Right atrium auricular region (tissue), 2 donors: ENCODE results near the gene ANKRD28. TPM values are rescaled to one million over a fixed set of nuclear protein-coding genes. Genes with fewer than 3 reads are reported as not detected.

Source experiments
- DNase-seq: peaks from one replicate; pipeline ENCODE4 v3.0.0-alpha.2; 2019; ENCODE audit warnings: low spot score
- H3K27ac ChIP-seq, 2 donors: fragments of 200-600 bp; sonication (generic); 1 replicate in 1 of 2; 2 replicates in 1 of 2; pipeline ENCODE4 v1.5.1; 2016 to 2019
- H3K27me3 ChIP-seq, 2 donors: fragments of 200-600 bp; sonication (generic); one replicate each; pipeline versions ENCODE4 v1.5.1 to v1.6.0; 2017 to 2019
- H3K36me3 ChIP-seq: fragments of 200-600 bp; sonication (generic); one replicate; pipeline ENCODE4 v1.5.1; 2016
- H3K4me1 ChIP-seq, 2 donors: fragments of 200-600 bp; sonication (generic); one replicate each; pipeline versions ENCODE4 v1.5.1 to v1.6.0; 2017 to 2019
- H3K4me3 ChIP-seq, 2 donors: fragments of 200-600 bp; sonication (generic); 1 replicate in 1 of 2; 2 replicates in 1 of 2; pipeline ENCODE4 v1.5.1; 2017 to 2019; ENCODE audit warnings: mild to moderate bottlenecking in 1 of 2, moderate library complexity in 1 of 2
- H3K9me3 ChIP-seq, 2 donors: fragments of 200-600 bp; sonication (generic); one replicate each; pipeline ENCODE4 v1.5.1; 2019
- total RNA-seq, 2 donors: library from RNA; depleted of rRNA; stranded (reverse); fragments of >200 nt; gene quantifications; one replicate each; pipeline ENCODE4 v1.1.0, GENCODE V29; 2016
- TF ChIP-seq, protein P1 (sequence below), 2 donors: fragments of 200-600 bp; sonication (generic); IDR thresholded peaks; one replicate each; pipeline ENCODE4 v1.5.1; 2019; ENCODE audit warnings: antibody characterized with exemption in 2 of 2

Gene ANKRD28
- total RNA-seq, 2 donors from 2014 or later: 9.2 to 11.3 TPM

DNA sequence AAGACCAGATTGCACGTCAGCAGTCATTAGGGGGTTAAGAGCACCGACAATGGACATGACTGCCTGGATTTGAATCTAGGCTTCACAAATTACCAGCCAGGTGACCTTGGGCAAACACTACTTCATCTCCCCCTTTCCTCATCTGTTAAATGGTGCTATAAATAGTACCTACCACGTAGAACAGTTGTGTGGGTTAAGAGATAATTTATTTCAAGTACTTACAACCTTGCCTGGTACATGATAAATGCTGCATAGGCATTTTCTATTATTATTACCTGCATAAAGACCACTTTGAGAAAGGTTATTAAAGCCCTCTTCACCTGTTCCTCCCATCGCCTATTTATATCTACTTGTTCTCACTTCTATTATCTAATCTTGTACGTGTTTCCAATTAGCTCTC, 131.5 kb downstream of the ANKRD28 start:
- H3K4me1 ChIP-seq: no peaks in the 10 kb centered on the region
- no peaks in the 10 kb centered on the region for H3K27me3 ChIP-seq
- H3K4me3 ChIP-seq: no peak overlapping the region
- TF ChIP-seq, protein P1, sequence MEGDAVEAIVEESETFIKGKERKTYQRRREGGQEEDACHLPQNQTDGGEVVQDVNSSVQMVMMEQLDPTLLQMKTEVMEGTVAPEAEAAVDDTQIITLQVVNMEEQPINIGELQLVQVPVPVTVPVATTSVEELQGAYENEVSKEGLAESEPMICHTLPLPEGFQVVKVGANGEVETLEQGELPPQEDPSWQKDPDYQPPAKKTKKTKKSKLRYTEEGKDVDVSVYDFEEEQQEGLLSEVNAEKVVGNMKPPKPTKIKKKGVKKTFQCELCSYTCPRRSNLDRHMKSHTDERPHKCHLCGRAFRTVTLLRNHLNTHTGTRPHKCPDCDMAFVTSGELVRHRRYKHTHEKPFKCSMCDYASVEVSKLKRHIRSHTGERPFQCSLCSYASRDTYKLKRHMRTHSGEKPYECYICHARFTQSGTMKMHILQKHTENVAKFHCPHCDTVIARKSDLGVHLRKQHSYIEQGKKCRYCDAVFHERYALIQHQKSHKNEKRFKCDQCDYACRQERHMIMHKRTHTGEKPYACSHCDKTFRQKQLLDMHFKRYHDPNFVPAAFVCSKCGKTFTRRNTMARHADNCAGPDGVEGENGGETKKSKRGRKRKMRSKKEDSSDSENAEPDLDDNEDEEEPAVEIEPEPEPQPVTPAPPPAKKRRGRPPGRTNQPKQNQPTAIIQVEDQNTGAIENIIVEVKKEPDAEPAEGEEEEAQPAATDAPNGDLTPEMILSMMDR (IDR thresholded peaks at IDR 0.05): no peak
- H3K9me3 ChIP-seq: no peaks in the 10 kb centered on the region
- no peak overlapping the region for H3K27ac ChIP-seq
- H3K36me3 ChIP-seq: peaks cover 7% of the 10 kb centered on the region
- no peak for DNase-seq

DNA sequence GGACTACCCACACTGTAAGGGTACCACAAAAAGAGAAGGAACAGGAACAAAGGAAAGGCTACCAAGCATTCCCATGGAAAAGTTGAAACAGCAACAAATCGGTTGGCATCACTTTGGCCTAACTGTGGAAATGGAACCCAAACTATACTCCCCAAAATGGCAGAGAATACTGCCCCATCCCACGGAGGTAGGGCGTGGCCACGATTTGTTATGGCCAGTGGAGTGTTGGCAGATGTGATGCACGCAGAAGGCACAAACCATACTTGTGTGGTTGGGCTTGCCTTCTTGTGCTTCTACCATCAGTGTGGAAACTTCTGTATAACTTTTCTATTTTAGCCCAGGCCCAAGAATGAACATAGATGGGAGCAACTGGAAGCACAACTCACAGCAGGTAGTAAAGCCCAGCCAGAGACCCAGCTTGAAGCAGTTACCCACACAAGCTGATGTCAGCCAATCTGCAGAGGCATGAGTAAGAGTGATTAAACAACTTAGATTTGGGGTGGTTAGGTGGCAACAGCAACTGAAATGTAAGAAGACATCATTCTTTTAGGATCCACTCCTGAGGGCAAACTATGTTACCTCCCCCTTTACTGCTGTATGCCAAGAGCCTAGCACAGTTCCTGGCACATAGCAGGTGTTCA, 132.1 kb downstream of the ANKRD28 start:
- Histone ChIP-seq H3K36me3 (peaks cover 7% of the 10 kb centered on the region), H3K4me3 (no peak overlapping the region), H3K27me3 (no peaks in the 10 kb centered on the region), H3K9me3 (no peaks in the 10 kb centered on the region), H3K27ac (no peak overlapping the region), H3K4me1 (no peaks in the 10 kb centered on the region)
- TF ChIP-seq, protein P1 (IDR thresholded peaks at IDR 0.05): no peak
- no peak for DNase-seq

DNA sequence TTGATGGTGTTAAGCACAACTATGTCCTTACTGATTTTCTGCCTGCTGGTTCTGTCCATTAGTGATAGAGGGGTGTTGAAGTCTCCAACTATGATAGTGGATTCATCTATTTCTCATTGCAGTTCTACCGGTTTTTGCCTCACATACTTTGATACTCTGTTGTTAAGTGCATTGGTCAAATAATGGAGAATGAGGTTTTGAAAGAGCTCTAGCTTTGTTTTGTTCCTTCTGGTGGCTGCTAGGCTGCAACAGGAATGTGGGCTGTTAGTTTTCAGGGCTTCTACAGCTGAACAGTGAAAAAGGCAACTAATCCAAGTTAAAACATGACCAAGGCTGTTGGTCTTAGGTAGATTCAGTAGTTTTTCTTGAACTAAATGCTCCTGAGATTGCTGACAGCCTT, 133.6 kb downstream of the ANKRD28 start:
- H3K9me3 ChIP-seq: no peaks in the 10 kb centered on the region
- no peaks in the 10 kb centered on the region for H3K27me3 ChIP-seq
- TF ChIP-seq, protein P1 (IDR thresholded peaks at IDR 0.05): no peak
- no peak overlapping the region for H3K27ac ChIP-seq
- H3K4me1 ChIP-seq: no peaks in the 10 kb centered on the region
- DNase-seq: no peak
- H3K36me3 ChIP-seq: no peaks in the 10 kb centered on the region
- no peak overlapping the region for H3K4me3 ChIP-seq

DNA sequence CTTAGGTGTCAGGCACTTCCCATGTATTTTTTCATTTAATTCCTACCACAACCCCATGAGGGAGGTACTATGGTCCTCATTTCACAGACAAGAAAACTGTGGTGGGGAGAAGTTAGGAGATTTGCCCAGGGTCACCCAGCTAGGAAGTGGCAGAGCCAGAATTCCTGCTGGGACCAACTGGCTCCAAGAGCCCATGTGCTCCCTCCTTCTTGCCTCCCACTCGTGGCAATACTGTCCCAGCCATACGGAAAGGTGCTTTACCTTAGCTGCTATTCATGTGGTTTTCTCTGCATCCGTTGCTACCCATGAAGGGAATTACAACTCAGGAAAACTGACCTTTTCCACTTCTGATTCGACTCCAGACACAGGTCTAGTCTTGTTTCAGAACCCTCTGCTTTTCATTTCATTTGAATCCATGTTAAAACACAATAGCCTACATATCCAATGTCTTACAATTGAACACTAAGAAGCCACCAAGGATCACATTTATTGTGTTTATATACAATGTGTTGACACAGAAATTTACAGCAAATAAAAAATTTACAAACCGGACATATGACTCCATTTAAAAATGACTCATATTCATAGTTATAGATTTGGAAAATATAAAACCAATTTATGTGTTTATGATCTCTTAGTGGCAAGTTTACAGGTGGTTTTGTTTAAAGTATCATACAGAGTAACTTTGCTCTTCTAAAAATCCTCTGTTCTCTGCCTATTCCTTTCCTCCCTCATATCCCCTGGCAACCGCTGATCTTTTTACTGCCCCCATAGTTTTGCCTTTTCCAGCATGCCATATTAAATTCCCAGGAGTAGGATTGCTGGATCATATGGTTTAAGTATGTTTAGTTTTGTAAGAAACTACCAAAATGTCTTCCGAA, 137.5 kb downstream of the ANKRD28 start:
- no peaks in the 10 kb centered on the region for H3K4me1 ChIP-seq
- no peak overlapping the region for H3K4me3 ChIP-seq
- no peaks in the 10 kb centered on the region for H3K36me3 ChIP-seq
- H3K27me3 ChIP-seq: no peaks in the 10 kb centered on the region
- H3K9me3 ChIP-seq: peaks cover 0 to 18% of the 10 kb centered on the region in 2 donors
- no peak for DNase-seq
- TF ChIP-seq, protein P1 (IDR thresholded peaks at IDR 0.05): no peak
- H3K27ac ChIP-seq: no peak overlapping the region

DNA sequence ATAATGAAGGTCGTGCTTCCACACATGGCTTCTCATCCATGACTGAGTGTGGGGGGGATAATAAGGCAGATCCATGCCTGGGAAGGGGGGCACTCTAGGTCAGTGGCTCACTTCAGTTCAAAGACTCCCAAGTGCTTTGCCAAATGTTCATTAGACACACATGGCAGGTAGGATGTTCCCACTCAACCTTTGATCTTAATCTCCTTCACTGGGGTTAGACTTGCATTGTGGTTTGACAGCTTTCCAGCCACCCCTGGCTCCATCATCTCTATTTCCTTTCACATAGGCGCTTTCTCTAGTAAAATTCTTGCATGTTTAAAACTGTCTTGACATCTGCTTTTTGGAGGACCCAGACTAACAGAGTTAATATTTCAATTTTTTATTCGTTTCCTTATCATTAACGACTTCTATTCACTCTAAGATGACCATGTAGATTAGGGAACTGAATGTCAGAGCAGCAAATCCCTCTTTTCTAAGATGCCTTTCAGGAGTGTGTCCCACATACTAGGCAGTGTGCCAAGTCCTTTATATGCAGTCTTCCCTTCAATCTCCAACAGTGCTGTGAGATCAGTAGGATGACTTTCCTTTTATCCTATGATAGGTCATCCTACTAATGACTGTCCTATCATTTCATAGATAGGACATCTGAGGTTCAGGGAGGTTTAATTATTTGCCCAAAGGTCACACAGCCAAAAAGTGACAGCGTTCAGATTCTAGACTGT, 138.4 kb downstream of the ANKRD28 start:
- Histone ChIP-seq H3K9me3 (peaks cover 0 to 18% of the 10 kb centered on the region in 2 donors), H3K4me1 (no peaks in the 10 kb centered on the region), H3K4me3 (no peak overlapping the region), H3K27ac (no peak overlapping the region), H3K27me3 (no peaks in the 10 kb centered on the region), H3K36me3 (no peaks in the 10 kb centered on the region)
- TF ChIP-seq, protein P1 (IDR thresholded peaks at IDR 0.05): no peak
- DNase-seq: no peak
